H1 (cell line): ENCODE results near the gene SSPN.

Experiments used
- CREB1 ChIP-seq: IDR thresholded peaks from 2 replicates; pipeline ENCODE4 v1.6.1; 2012; ENCODE audit warnings: inconsistent platforms
- EP300 ChIP-seq, 2 experiments: IDR thresholded peaks; 1 replicate in 1 of 2; 2 replicates in 1 of 2; pipeline ENCODE4 v1.6.1; 2011 to 2012; ENCODE audit warnings: low read depth in 2 of 2, low read length in 2 of 2, mild to moderate bottlenecking in 2 of 2, borderline replicate concordance in 1 of 2, inconsistent platforms in 1 of 2, moderate library complexity in 1 of 2
- GABPA ChIP-seq: IDR thresholded peaks from 2 replicates; pipeline ENCODE4 v1.6.1; 2011; ENCODE audit warnings: mild to moderate bottlenecking, low read length, moderate library complexity, borderline replicate concordance; ENCODE audit not compliant: insufficient read depth
- POLR2A ChIP-seq, 2 experiments: IDR thresholded peaks; 1 replicate in 1 of 2; 2 replicates in 1 of 2; pipeline ENCODE4 v1.6.1; 2011; ENCODE audit warnings: low read depth in 2 of 2, low read length in 2 of 2, mild to moderate bottlenecking in 2 of 2; ENCODE audit errors: control extremely low read depth in 1 of 2
- POLR2AphosphoS5 ChIP-seq: IDR thresholded peaks from 2 replicates; pipeline ENCODE4 v1.6.1; 2011; ENCODE audit warnings: low read depth, low read length
- SP2 ChIP-seq: IDR thresholded peaks from 2 replicates; pipeline ENCODE4 v1.6.1; 2012; ENCODE audit warnings: mild to moderate bottlenecking, low read length, inconsistent platforms
- TCF12 ChIP-seq: IDR thresholded peaks from 2 replicates; pipeline ENCODE4 v1.6.1; 2011; ENCODE audit warnings: low read depth, mild to moderate bottlenecking, low read length
- ZNF274 ChIP-seq: IDR thresholded peaks from 2 replicates; pipeline ENCODE4 v1.7.0; 2012; ENCODE audit warnings: low read length, borderline replicate concordance; ENCODE audit errors: extremely low read depth
- TF ChIP-seq, protein P1 (sequence below), 3 experiments: IDR thresholded peaks; 1 replicate in 2 of 3; 2 replicates in 1 of 3; pipeline versions ENCODE4 v1.5.1 to v1.6.1; 2011; ENCODE audit warnings: low read length in 3 of 3, mild to moderate bottlenecking in 3 of 3, inconsistent platforms in 2 of 3, low read depth in 1 of 3, moderate library complexity in 1 of 3; ENCODE audit not compliant: insufficient read depth in 1 of 3; ENCODE audit errors: control extremely low read depth in 1 of 3
- TF ChIP-seq, protein P2 (sequence below): IDR thresholded peaks from 2 replicates; pipeline ENCODE4 v1.6.1; 2012; ENCODE audit warnings: inconsistent platforms

DNA sequence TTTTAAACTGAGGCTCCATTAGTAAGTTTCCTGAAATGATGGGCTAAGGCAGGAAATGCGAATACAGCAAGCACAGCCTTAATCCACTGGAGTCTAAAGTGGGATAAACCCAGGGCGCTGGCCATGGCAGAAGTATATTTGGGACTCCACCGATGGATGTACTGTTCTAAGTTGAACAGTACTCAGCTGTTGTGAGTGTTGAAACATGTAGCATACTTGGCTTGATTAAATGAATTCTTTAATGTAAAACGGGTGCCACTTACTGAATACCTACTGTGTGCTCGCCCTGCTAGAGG lies 996 bp downstream of the SSPN start:
- TF ChIP-seq, protein P1, sequence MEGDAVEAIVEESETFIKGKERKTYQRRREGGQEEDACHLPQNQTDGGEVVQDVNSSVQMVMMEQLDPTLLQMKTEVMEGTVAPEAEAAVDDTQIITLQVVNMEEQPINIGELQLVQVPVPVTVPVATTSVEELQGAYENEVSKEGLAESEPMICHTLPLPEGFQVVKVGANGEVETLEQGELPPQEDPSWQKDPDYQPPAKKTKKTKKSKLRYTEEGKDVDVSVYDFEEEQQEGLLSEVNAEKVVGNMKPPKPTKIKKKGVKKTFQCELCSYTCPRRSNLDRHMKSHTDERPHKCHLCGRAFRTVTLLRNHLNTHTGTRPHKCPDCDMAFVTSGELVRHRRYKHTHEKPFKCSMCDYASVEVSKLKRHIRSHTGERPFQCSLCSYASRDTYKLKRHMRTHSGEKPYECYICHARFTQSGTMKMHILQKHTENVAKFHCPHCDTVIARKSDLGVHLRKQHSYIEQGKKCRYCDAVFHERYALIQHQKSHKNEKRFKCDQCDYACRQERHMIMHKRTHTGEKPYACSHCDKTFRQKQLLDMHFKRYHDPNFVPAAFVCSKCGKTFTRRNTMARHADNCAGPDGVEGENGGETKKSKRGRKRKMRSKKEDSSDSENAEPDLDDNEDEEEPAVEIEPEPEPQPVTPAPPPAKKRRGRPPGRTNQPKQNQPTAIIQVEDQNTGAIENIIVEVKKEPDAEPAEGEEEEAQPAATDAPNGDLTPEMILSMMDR (IDR thresholded peaks at IDR 0.05; ENCODE audit: control extremely low read depth in 1 of 3, insufficient read depth in 1 of 3, low read depth in 1 of 3, low read length in 3 of 3): no peak
- no peak for TF ChIP-seq POLR2A (IDR thresholded peaks at IDR 0.05; ENCODE audit: control extremely low read depth in 1 of 2, low read depth in 2 of 2, low read length in 2 of 2)
- TF ChIP-seq, protein P2, sequence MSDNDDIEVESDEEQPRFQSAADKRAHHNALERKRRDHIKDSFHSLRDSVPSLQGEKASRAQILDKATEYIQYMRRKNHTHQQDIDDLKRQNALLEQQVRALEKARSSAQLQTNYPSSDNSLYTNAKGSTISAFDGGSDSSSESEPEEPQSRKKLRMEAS: no peak
- no peak for TF ChIP-seq SP2
- no peak for TF ChIP-seq ZNF274
- TF ChIP-seq GABPA: no peak
- TF ChIP-seq TCF12: no peak
- no peak for TF ChIP-seq EP300 (IDR thresholded peaks at IDR 0.05; ENCODE audit: borderline replicate concordance in 1 of 2, low read depth in 2 of 2, low read length in 2 of 2)
- TF ChIP-seq POLR2AphosphoS5: no peak
- TF ChIP-seq CREB1: no peak
